Measurements from ENCODE around the gene RGL4.
"Not testable (repeated sequence)": the region's sequence is repeated elsewhere in the genome, so short reads cannot be mapped to it uniquely, and the experiment has no call there.

Gene RGL4

GRCh38 chr22:23700706-23701105 lies 9.9 kb downstream of the RGL4 start:
- no peak for DNase-seq

GRCh38 chr22:23704062-23704461 lies 13.2 kb downstream of the RGL4 start:
- no peak for DNase-seq

- DNase-seq: no peak
Observed at GRCh38 chr22:23704829-23705228, 14.0 kb downstream of the RGL4 start.

- no peak for DNase-seq
Observed at GRCh38 chr22:23705358-23705757, 14.5 kb downstream of the RGL4 start.

- DNase-seq: no peak
Observed at GRCh38 chr22:23708270-23708669, 17.5 kb downstream of the RGL4 start.

GRCh38 chr22:23709107-23709506 lies 18.3 kb downstream of the RGL4 start:
- DNase-seq: no peak

GRCh38 chr22:23712256-23712655 lies 21.4 kb downstream of the RGL4 start:
- DNase-seq: no peak

GRCh38 chr22:23713696-23714595 lies 23.1 kb downstream of the RGL4 start:
- no peak for DNase-seq

- DNase-seq: no peak
Observed at GRCh38 chr22:23714596-23715578, 24.1 kb downstream of the RGL4 start.

- no peak for DNase-seq
Observed at GRCh38 chr22:23715806-23716375, 25.1 kb downstream of the RGL4 start.

- peak; percentile 92 for DNase-seq
Observed at GRCh38 chr22:23716811-23717801, 26.3 kb downstream of the RGL4 start.

GRCh38 chr22:23718371-23719165 lies 27.8 kb downstream of the RGL4 start:
- no peak for DNase-seq

GRCh38 chr22:23720855-23721254 lies 30.0 kb downstream of the RGL4 start:
- DNase-seq: no peak

- DNase-seq: no peak
Observed at GRCh38 chr22:23722160-23722559, 31.3 kb downstream of the RGL4 start.

GRCh38 chr22:23722724-23723123 lies 31.9 kb downstream of the RGL4 start:
- no peak for DNase-seq

GRCh38 chr22:23728108-23728507 lies 37.3 kb downstream of the RGL4 start:
- DNase-seq: not testable (repeated sequence)

- DNase-seq: no peak
Observed at GRCh38 chr22:23737696-23738095, 46.9 kb downstream of the RGL4 start.

GRCh38 chr22:23742505-23743264 lies 51.9 kb downstream of the RGL4 start:
- DNase-seq: no peak

GRCh38 chr22:23743303-23743705 lies 52.5 kb downstream of the RGL4 start:
- DNase-seq: peak; percentile 81

- DNase-seq: no peak
Observed at GRCh38 chr22:23744001-23744400, 53.2 kb downstream of the RGL4 start.

Measured in right forelimb (tissue), 1 donor.